Measurements from ENCODE around the gene NCOA1.
"Not testable (repeated sequence)": the region's sequence is repeated elsewhere in the genome, so short reads cannot be mapped to it uniquely, and the experiment has no call there.

Gene NCOA1

GRCh38 chr2:24761866-24762265 is 270.8 kb downstream of the NCOA1 start:
- no peak for DNase-seq

GRCh38 chr2:24762518-24762917 is 271.5 kb downstream of the NCOA1 start:
- DNase-seq, result no peak

- no peak for DNase-seq
Measured at GRCh38 chr2:24763843-24764242, 272.8 kb downstream of the NCOA1 start.

GRCh38 chr2:24766609-24767008 is 275.6 kb downstream of the NCOA1 start:
- DNase-seq, result no peak

- DNase-seq, result no peak
Measured at GRCh38 chr2:24768013-24768412, 277.0 kb downstream of the NCOA1 start.

GRCh38 chr2:24768601-24769000 is 277.5 kb downstream of the NCOA1 start:
- DNase-seq, result no peak

GRCh38 chr2:24771061-24771460 is 280.0 kb downstream of the NCOA1 start:
- DNase-seq, result no peak

- DNase-seq, result no peak
Measured at GRCh38 chr2:24771764-24772586, 280.9 kb downstream of the NCOA1 start.

- DNase-seq, result no peak
Measured at GRCh38 chr2:24774373-24774772, 283.3 kb downstream of the NCOA1 start.

GRCh38 chr2:24779116-24779515 is 288.1 kb downstream of the NCOA1 start:
- DNase-seq, result no peak

- no peak for DNase-seq
Measured at GRCh38 chr2:24783641-24784040, 292.6 kb downstream of the NCOA1 start.

- DNase-seq, result no peak
Measured at GRCh38 chr2:24785671-24786321, 294.7 kb downstream of the NCOA1 start.

GRCh38 chr2:24787532-24787931 is 296.5 kb downstream of the NCOA1 start:
- no peak for DNase-seq

- DNase-seq, result no peak
Measured at GRCh38 chr2:24788816-24789215, 297.8 kb downstream of the NCOA1 start.

GRCh38 chr2:24791452-24791851 is 300.4 kb downstream of the NCOA1 start:
- DNase-seq, result no peak

- DNase-seq, result no peak
Measured at GRCh38 chr2:24792542-24792873, 301.5 kb downstream of the NCOA1 start.

GRCh38 chr2:24792874-24793760 is 302.1 kb downstream of the NCOA1 start, which contains the start of the genes CENPO and PTRHD1:
Gene CENPO (plus strand): TSS chr2:24793425. CDS start chr2:24793920, 495 bp downstream.
Gene PTRHD1 (minus strand): TSS chr2:24793391. CDS start chr2:24793377, 14 bp downstream.
- DNase-seq, result peak; percentile 97

- DNase-seq, result peak; percentile 38
Measured at GRCh38 chr2:24793761-24794435, 302.8 kb downstream of the NCOA1 start.

- DNase-seq, result no peak
Measured at GRCh38 chr2:24797644-24798043, 306.6 kb downstream of the NCOA1 start.

- not testable (repeated sequence) for DNase-seq
Measured at GRCh38 chr2:24800487-24800886, 309.4 kb downstream of the NCOA1 start.

GRCh38 chr2:24805811-24806660 is 315.0 kb downstream of the NCOA1 start:
- DNase-seq, result not testable (repeated sequence)

GRCh38 chr2:24806661-24807036 is 315.6 kb downstream of the NCOA1 start:
- DNase-seq, result no peak
